BE2C (cell line): ENCODE measurements around the gene CUEDC1.

Source experiments
- DNase-seq: peaks from one replicate; pipeline ENCODE4 v3.0.0-alpha.2; 2020
- H3K27me3 ChIP-seq: fragments of 250-450 bp; sonication (Bioruptor Pico); 2 replicates; pipeline ENCODE4 v1.5.1; 2020; ENCODE audit warnings: mild to moderate bottlenecking
- H3K36me3 ChIP-seq: fragments of 250-450 bp; sonication (Bioruptor Pico); 2 replicates; pipeline ENCODE4 v1.5.1; 2020; ENCODE audit warnings: mild to moderate bottlenecking
- H3K4me1 ChIP-seq: fragments of 250-450 bp; sonication (Bioruptor Pico); 2 replicates; pipeline ENCODE4 v1.5.1; 2020
- H3K4me3 ChIP-seq: 2 replicates; pipeline ENCODE4 v1.5.1; 2011; ENCODE audit warnings: low read depth, low read length
- H3K9me3 ChIP-seq: fragments of 250-450 bp; sonication (Bioruptor Pico); 2 replicates; pipeline ENCODE4 v1.5.1; 2020
- CTCF ChIP-seq: IDR thresholded peaks from 2 replicates; pipeline ENCODE4 v1.5.1; 2012; ENCODE audit warnings: mild to moderate bottlenecking, low read depth, low read length

Gene CUEDC1

GRCh38 chr17:57940653-57941329 lies 14.4 kb downstream of the CUEDC1 start:
- TF ChIP-seq CTCF, result no peak
- no peaks in the 10 kb centered on the region for H3K36me3 ChIP-seq
- H3K4me3 ChIP-seq, result no peak overlapping the region
- DNase-seq, result peak; percentile 22
- H3K4me1 ChIP-seq, result no peaks in the 10 kb centered on the region; the same call in 1 of the 2 replicates
- no peaks in the 10 kb centered on the region for H3K27me3 ChIP-seq
- H3K9me3 ChIP-seq, result no peaks in the 10 kb centered on the region

GRCh38 chr17:57940231-57940630 lies 15.0 kb downstream of the CUEDC1 start:
- Histone ChIP-seq H3K27me3 (no peaks in the 10 kb centered on the region), H3K4me3 (no peak overlapping the region), H3K9me3 (no peaks in the 10 kb centered on the region), H3K4me1 (no peaks in the 10 kb centered on the region; the same call in 1 of the 2 replicates), H3K36me3 (no peaks in the 10 kb centered on the region)
- TF ChIP-seq CTCF, result no peak
- DNase-seq, result no peak

GRCh38 chr17:57939797-57940196 lies 15.4 kb downstream of the CUEDC1 start:
- no peaks in the 10 kb centered on the region for H3K36me3 ChIP-seq
- no peak overlapping the region for H3K4me3 ChIP-seq
- no peaks in the 10 kb centered on the region; the same call in 1 of the 2 replicates for H3K4me1 ChIP-seq
- H3K27me3 ChIP-seq, result no peaks in the 10 kb centered on the region
- TF ChIP-seq CTCF, result no peak
- H3K9me3 ChIP-seq, result no peaks in the 10 kb centered on the region
- no peak for DNase-seq

- Histone ChIP-seq H3K27me3 (no peaks in the 10 kb centered on the region), H3K36me3 (no peaks in the 10 kb centered on the region), H3K4me3 (no peak overlapping the region), H3K9me3 (no peaks in the 10 kb centered on the region), H3K4me1 (no peaks in the 10 kb centered on the region; the same call in 1 of the 2 replicates)
- TF ChIP-seq CTCF, result no peak
- DNase-seq, result no peak
Measured at GRCh38 chr17:57938061-57938502, 17.1 kb downstream of the CUEDC1 start.

- no peak for TF ChIP-seq CTCF
- H3K4me3 ChIP-seq, result no peak overlapping the region
- no peaks in the 10 kb centered on the region for H3K9me3 ChIP-seq
- H3K27me3 ChIP-seq, result no peaks in the 10 kb centered on the region
- no peaks in the 10 kb centered on the region; the same call in 1 of the 2 replicates for H3K4me1 ChIP-seq
- no peaks in the 10 kb centered on the region for H3K36me3 ChIP-seq
- DNase-seq, result no peak
Measured at GRCh38 chr17:57937492-57937891, 17.7 kb downstream of the CUEDC1 start.

- Histone ChIP-seq H3K27me3 (no peaks in the 10 kb centered on the region), H3K9me3 (no peaks in the 10 kb centered on the region), H3K4me3 (no peak overlapping the region), H3K4me1 (no peaks in the 10 kb centered on the region; the same call in 1 of the 2 replicates), H3K36me3 (no peaks in the 10 kb centered on the region)
- no peak for TF ChIP-seq CTCF
- DNase-seq, result no peak
Measured at GRCh38 chr17:57935833-57936807, 19.1 kb downstream of the CUEDC1 start.
